ENCODE measurements around the gene LDLR. TPM values are rescaled to one million over a fixed set of nuclear protein-coding genes. Genes with fewer than 3 reads are reported as not detected.
"Not testable (repeated sequence)": the region's sequence is repeated elsewhere in the genome, so short reads cannot be mapped to it uniquely, and the experiment has no call there.

Gene LDLR
- total and polyA plus RNA-seq, 2 of the 4 experiments (the other 2 are of a cell fraction), result 45.2 to 53.8 TPM

GRCh38 chr19:11124157-11124556 is 34.9 kb downstream of the LDLR start:
- DNase-seq; H3K9ac ChIP-seq (ENCODE audit: low read depth, low read length); H2BK5ac ChIP-seq (ENCODE audit: low read depth, low read length, poor library complexity, severe bottlenecking); H4K5ac ChIP-seq (ENCODE audit: low read depth, low read length); H3K4me2 ChIP-seq (ENCODE audit: low read depth, low read length); H3K9me1 ChIP-seq (ENCODE audit: insufficient read depth, low read length); H3K23ac ChIP-seq (ENCODE audit: low read depth, low read length); H3K4me3 ChIP-seq (ENCODE audit: insufficient read depth, low read depth, low read length); dilution Hi-C loops (cut with HindIII; ENCODE audit: low sequenced_read_pairs, unreplicated experiment); H3K27me3 ChIP-seq (ENCODE audit: control insufficient read depth, insufficient read depth, low read length); H4K8ac ChIP-seq (ENCODE audit: low read depth in 2 of 2, low read length in 2 of 2); in situ Hi-C loops (cut with MboI; ENCODE audit: low sequenced_read_pairs); H3K4ac ChIP-seq (ENCODE audit: low read depth, low read length); BruUV-seq (replicated peaks); H3K27ac ChIP-seq (ENCODE audit: insufficient read depth, low read length); H3K9me3 ChIP-seq (ENCODE audit: control insufficient read depth, insufficient read depth, low read length); CTCF ChIA-PET; H2BK20ac ChIP-seq (ENCODE audit: low read depth, low read length); H3K14ac ChIP-seq (replicated peaks; ENCODE audit: low read depth, low read length); H4K91ac ChIP-seq (ENCODE audit: insufficient read depth, low read depth, low read length); intact Hi-C loops (cut with micrococcal nuclease); H2BK120ac ChIP-seq (ENCODE audit: low read depth, low read length); H3K56ac ChIP-seq (ENCODE audit: extremely low read depth, insufficient read depth, low read length); H2AK9ac ChIP-seq (replicated peaks; ENCODE audit: low read depth, low read length, poor library complexity); H2AFZ ChIP-seq (replicated peaks; ENCODE audit: low read length, poor library complexity); POLR2A ChIA-PET (ENCODE audit: unreplicated experiment); H3K18ac ChIP-seq (ENCODE audit: low read depth, low read length); ATAC-seq (ENCODE audit: low read depth); H3K4me1 ChIP-seq (ENCODE audit: control insufficient read depth, insufficient read depth, low read length); H2AK5ac ChIP-seq (ENCODE audit: low read depth, low read length); H2BK15ac ChIP-seq (ENCODE audit: low read depth, low read length): not testable (repeated sequence)
- WGBS, 2 experiments (ENCODE audit: extremely low coverage in 2 of 2, insufficient read length in 1 of 2), result no CpG with 5 or more reads among the region's 4 CpGs
- H3K36me3 ChIP-seq (ENCODE audit: control insufficient read depth, insufficient read depth, low read length), result peaks cover 57% of the 10 kb centered on the region
- peaks cover 10% of the 10 kb centered on the region; the same call in 1 of the 2 replicates for H4K20me1 ChIP-seq (ENCODE audit: insufficient read depth, low read length)
- H3K79me1 ChIP-seq (ENCODE audit: low read depth in 1 of 2, low read length in 2 of 2), result peaks cover 4 to 20% of the 10 kb centered on the region in 2 experiments; a peak in 3 of 4 replicates
